Medulla oblongata (tissue), 1 donor: ENCODE data around the gene ACVR1.
"Not testable (repeated sequence)": the region's sequence is repeated elsewhere in the genome, so short reads cannot be mapped to it uniquely, and the experiment has no call there.

Experiments used
- DNase-seq: peaks from one replicate; pipeline ENCODE4 v3.0.0-alpha.2; 2015; ENCODE audit errors: extremely low spot score

The ACVR1 gene

DNA sequence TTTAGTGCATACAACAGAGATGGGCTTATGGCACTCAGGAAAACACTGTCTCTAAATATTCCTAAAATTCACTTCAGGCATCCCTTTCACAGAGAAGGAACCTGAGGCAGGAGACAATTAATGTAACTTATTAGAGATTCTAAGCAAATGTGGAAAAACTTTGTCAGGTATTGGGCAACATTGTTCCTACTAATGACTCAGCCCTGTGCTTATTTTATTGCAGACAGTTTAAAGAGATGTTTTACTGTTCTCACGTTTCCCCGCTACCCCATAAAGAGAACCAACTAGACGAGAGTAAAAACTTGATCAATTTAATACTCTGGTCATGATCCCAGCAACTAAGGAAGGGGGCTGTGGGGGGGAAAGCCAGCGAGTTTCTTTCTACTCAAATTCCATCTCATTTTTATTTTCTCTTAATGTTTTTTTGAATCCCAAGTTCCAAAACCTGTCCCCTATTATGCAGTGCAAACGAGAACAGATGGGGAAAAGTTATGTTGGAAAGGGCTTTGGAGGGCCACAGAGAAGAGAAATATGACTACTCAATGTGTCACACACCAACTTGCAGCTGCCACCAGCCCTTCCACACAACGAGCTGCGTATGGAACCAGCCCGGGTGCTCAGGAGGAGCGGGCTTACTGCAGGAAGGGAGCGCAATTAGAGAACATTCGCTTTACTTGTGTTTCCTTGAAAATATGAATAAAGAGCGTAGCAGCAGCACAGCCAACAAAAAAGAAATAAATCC, 18.7 kb upstream of the ACVR1 start:
- no peak for DNase-seq

- DNase-seq: no peak
Observed at GRCh38 chr2:157893611-157894010, 17.5 kb upstream of the ACVR1 start.

DNA sequence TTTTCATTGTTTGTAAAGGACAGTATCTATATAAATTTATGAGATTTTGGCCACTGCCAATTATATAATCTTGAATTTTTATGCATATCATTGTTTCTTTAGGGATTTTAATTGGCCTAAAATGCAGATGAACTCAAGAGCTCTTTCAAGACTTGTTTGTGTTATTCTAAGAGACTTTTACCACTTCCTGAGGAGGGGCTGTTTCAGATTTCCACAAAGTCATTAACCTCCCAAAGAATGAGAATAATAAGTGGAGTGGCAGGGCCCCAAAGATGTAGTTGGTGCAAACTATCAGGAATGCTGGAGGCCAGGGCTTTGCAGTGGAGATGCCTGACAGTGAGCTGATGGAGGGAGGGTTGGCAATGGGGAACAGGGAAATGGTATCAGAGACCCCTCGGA, 15.5 kb upstream of the ACVR1 start:
- DNase-seq: no peak

DNA sequence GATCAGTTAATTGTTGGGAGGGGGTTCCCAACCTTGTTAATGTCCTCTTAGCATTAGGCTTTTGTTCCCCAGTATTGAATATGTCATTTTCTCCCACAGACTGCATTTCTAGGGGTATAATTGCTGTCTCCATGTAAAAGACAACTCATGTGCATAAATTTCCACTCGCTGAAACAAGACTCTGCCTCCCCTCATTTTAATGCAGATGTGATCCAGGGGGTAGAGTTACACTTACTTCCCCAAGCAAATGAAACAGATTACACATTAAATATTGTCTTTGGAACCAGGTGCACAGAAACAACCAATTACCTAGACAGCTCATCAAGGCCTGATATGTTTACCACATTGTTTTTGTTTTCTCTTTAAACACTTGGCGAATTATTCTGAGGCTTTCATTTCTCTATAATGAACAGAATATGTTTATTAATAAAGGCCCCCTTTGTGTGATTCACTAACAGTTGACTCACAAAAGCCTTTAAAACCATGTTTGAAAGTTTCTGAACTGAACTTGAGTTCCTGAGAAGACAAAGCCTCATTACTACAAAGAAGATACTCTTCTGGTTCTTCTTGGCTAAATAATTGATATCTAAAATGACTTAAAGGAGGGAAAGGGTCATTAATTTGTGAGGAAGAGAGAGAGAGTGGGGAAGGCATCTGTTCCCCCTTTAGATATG, 15.0 kb upstream of the ACVR1 start:
- no peak for DNase-seq

GRCh38 chr2:157887946-157888345, 11.8 kb upstream of the ACVR1 start:
- no peak for DNase-seq

GRCh38 chr2:157884533-157884932, 8.4 kb upstream of the ACVR1 start:
- DNase-seq: not testable (repeated sequence)

DNA sequence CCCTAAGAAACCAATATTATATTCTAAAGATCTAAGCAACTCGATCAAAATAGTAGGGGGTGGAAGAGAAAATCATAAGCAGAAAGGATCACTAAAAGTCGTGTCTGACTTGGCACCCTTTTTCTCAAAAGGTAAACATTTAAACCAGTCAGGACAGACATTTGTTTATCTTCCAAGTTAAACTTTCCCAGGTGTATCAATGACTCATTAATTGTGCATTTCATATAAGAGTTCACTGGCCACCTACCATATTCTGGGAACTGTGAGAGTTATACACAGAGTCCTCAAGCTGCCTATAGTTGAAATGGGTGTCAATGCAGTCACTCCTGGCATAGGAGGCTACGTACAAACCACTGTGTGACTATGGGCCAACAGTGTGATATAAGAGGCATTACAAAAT, 4.8 kb upstream of the ACVR1 start:
- no peak for DNase-seq

- no peak for DNase-seq
Observed at GRCh38 chr2:157877761-157878400, 1.8 kb upstream of the ACVR1 start.

- peak; percentile 45 for DNase-seq
Observed at GRCh38 chr2:157876786-157877138, 632 bp upstream of the ACVR1 start.

DNA sequence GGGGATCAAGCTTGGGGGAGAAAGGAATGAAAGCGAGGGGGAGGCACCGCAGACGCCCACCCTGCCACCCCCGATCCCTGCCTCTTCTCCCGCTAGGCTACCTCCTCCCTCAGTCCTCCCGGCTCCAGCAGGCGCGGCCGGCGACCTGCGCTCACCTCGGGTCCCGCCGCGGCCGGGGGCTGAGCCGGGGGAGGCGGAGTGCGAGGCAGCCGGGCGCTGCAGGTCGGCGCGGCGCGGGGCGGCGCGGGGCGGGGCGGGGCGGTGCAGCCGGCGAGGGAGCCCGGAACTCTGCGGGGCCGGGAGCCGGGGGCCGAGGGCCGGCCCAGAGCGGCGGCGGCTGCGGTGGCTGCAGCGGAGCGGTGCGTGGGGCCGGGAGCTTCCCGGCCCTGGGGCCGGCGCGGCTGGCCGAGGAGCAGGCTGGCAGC, 477 bp downstream of the ACVR1 start:
- peak; percentile 20 for DNase-seq

DNA sequence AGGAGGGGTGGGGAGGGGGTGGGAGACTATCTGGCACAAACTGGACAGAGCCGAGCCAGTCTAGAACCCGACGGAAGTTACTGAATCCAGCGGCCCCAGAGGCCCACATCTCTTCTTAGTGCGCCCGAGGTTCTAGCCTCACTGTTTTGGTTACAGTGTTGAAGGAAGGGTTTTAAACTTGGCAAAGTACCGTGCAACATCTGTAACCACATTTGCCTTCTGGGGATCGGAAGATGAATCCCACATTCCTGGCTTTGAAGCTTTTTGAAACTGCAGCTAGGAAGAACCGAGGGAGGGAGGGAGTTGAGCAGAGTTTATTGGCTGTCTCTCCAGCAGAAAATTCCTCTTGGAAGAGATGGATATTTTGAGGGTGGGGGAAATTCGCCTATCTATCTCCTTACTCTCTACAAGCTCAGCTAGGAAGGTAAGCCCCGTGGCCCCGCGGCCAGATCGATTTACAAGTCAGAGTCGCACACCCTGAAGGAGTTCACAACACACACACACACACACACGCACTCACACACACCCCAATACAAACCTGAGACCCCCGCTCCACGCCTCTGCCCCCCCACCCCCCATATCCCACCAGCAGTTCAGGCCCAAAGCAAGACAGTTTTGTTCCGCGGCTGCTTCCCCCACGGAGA, 1.0 kb downstream of the ACVR1 start:
- peak; percentile 48 for DNase-seq

- no peak for DNase-seq
Observed at GRCh38 chr2:157874348-157874747, 1.8 kb downstream of the ACVR1 start.

GRCh38 chr2:157872791-157873190, 3.3 kb downstream of the ACVR1 start:
- DNase-seq: no peak

GRCh38 chr2:157871415-157871814, 4.7 kb downstream of the ACVR1 start:
- DNase-seq: no peak

GRCh38 chr2:157868993-157869392, 7.1 kb downstream of the ACVR1 start:
- DNase-seq: no peak

DNA sequence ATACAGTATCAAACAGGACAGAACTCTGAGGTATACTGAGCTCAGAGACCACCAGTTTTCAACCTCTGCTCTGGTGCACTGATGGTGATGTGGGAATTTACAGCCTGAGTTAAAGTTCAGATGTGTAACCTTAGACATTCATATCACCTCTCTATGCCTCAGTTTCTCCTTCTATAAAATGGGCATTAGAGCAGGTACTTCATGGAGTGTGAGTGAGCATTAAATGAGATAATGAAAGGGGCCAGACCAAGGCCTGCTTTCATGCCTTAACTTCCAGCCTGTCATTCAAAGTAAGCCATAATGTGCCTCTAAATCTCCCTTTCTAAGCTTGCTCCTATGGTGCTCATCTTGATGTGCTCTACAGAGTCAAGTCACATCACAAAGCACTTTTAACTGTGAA, 8.4 kb downstream of the ACVR1 start:
- DNase-seq: no peak

DNA sequence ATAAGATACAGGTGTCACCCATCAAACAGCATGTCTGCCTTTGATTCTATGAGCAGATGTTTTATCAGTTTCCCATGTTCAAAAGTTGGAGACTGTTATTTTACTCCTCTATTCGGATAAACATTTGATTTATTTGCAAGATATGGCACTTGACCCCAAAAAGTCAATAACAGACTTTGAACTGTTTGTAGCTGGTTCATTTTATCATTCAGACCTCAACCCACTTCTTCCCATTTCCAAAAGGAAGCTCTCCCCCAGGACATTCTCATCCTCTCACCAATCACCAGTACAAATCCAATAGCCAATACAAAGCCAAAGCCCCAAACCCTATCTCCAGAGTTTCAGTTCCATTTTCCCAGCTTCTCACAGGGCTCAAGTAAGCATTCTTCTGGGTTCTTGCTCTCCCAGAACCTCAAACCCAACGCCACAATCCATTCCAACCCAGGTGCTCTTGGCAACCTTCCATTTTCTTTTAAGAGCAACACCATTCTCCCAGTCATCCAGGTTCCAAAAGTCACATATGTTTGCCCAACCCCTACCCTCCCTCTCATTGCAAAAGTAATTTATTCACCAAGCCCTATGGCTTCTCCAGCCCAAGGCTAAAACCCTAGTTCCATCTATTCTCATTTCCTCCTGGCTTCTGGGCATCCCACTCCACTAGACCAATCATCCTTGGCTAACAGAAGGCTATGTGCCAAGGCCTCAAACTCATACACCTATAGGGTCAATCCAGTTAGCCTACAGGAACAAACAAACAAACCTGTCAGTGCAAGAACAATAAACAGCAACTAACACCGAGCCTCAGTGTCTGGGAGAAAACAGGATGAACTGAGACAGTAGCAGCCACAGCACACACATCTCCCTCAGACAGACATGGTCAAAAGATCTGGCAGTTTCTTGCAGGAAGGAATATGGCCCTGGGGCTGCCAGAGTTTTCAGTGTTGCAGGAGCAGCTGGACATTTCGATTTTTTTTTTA, 9.2 kb downstream of the ACVR1 start:
- DNase-seq: no peak

DNA sequence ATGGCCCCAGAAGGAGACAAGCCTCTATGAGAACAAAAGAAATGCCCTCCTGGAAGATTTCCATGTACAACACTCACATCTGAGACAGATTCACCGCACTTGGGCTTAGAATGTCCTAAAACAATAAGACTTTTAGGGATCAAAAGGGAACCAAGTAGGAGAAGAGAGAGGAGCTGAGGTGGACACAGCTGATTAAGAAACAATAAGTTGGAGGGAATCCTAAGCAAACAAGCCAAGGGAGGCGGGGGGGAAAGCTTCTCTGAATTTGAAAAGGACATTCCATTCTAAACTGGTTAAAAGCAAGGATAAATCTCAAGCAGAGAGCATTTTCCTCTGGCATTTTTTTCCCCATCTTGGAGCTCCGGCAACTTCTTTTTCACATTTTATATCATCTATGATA, 9.9 kb downstream of the ACVR1 start:
- no peak for DNase-seq

- no peak for DNase-seq
Observed at GRCh38 chr2:157864857-157865430, 11.2 kb downstream of the ACVR1 start.

GRCh38 chr2:157858846-157859245, 17.3 kb downstream of the ACVR1 start:
- no peak for DNase-seq

GRCh38 chr2:157857881-157858280, 18.2 kb downstream of the ACVR1 start:
- no peak for DNase-seq
